Neuronal stem cell (in vitro differentiated cells): Measurements from ENCODE around the gene VPS4B.

Experiments
- DNase-seq: peaks from one replicate; pipeline ENCODE4 v3.0.0-alpha.2; 2013; ENCODE audit warnings: low spot score
- H2AFZ ChIP-seq: one replicate; pipeline ENCODE4 v1.6.1; 2013; ENCODE audit warnings: mild to moderate bottlenecking, low read length, inconsistent platforms
- H2AK5ac ChIP-seq: 2 replicates; pipeline ENCODE4 v1.6.1; 2013; ENCODE audit warnings: low read depth, mild to moderate bottlenecking, inconsistent platforms, low read length, moderate library complexity, mixed read lengths
- H2BK120ac ChIP-seq: 2 replicates; pipeline ENCODE4 v1.6.1; 2013; ENCODE audit warnings: low read depth, mild to moderate bottlenecking, inconsistent platforms, low read length, moderate library complexity, mixed read lengths
- H2BK12ac ChIP-seq: one replicate; pipeline ENCODE4 v1.6.1; 2013; ENCODE audit warnings: low read length, inconsistent platforms
- H2BK15ac ChIP-seq: 2 replicates; pipeline ENCODE4 v1.6.1; 2013; ENCODE audit warnings: mild to moderate bottlenecking, low read length, inconsistent platforms, mixed read lengths
- H2BK5ac ChIP-seq: one replicate; pipeline ENCODE4 v1.6.1; 2013; ENCODE audit warnings: inconsistent platforms, mild to moderate bottlenecking, low read length, moderate library complexity
- H3K14ac ChIP-seq: one replicate; pipeline ENCODE4 v1.6.1; 2013; ENCODE audit warnings: low read length, inconsistent platforms
- H3K18ac ChIP-seq: 2 replicates; pipeline ENCODE4 v1.6.1; 2013; ENCODE audit warnings: low read length, inconsistent platforms
- H3K23ac ChIP-seq: 2 replicates; pipeline ENCODE4 v1.6.1; 2013; ENCODE audit warnings: low read depth, mild to moderate bottlenecking, mixed read lengths, low read length, inconsistent platforms; ENCODE audit not compliant: poor library complexity
- H3K27ac ChIP-seq: replicated peaks from 3 replicates; pipeline ENCODE4 v1.5.1; 2013; ENCODE audit warnings: low read length, inconsistent platforms
- H3K27me3 ChIP-seq, 3 experiments: 2 replicates each; pipeline ENCODE4 v1.6.1; 2013; ENCODE audit warnings: low read length in 3 of 3, mild to moderate bottlenecking in 2 of 3, inconsistent platforms in 1 of 3, low read depth in 1 of 3, mixed read lengths in 1 of 3, moderate library complexity in 1 of 3; ENCODE audit not compliant: control insufficient read depth in 3 of 3, insufficient read depth in 3 of 3
- H3K36me3 ChIP-seq, 2 donors: replicated peaks in 1 of 2; 2 replicates each; pipeline ENCODE4 v1.6.1; 2013; ENCODE audit warnings: low read length in 2 of 2; ENCODE audit not compliant: control insufficient read depth in 2 of 2, insufficient read depth in 2 of 2
- H3K4ac ChIP-seq: 2 replicates; pipeline ENCODE4 v1.6.1; 2013; ENCODE audit warnings: inconsistent platforms, mild to moderate bottlenecking, low read length, moderate library complexity
- H3K4me1 ChIP-seq, 2 donors: 1 replicate in 1 of 2; 2 replicates in 1 of 2; pipeline ENCODE4 v1.6.1; 2013; ENCODE audit warnings: low read length in 2 of 2, low read depth in 1 of 2; ENCODE audit not compliant: control insufficient read depth in 2 of 2, insufficient read depth in 1 of 2
- H3K4me2 ChIP-seq: one replicate; pipeline ENCODE4 v1.6.1; 2013; ENCODE audit warnings: mild to moderate bottlenecking, low read length, inconsistent platforms; ENCODE audit not compliant: insufficient read depth, poor library complexity, severe bottlenecking
- H3K4me3 ChIP-seq, 2 donors: 2 replicates each; pipeline ENCODE4 v1.5.1; 2013; ENCODE audit warnings: low read length in 2 of 2, mild to moderate bottlenecking in 2 of 2, inconsistent platforms in 1 of 2, moderate library complexity in 1 of 2
- H3K79me1 ChIP-seq: one replicate; pipeline ENCODE4 v1.6.1; 2013; ENCODE audit warnings: low read depth, mild to moderate bottlenecking, inconsistent platforms, low read length, moderate library complexity
- H3K9ac ChIP-seq: one replicate; pipeline ENCODE4 v1.6.1; 2013; ENCODE audit warnings: mild to moderate bottlenecking, low read depth, low read length, inconsistent platforms; ENCODE audit not compliant: poor library complexity
- H3K9me3 ChIP-seq, 2 donors: replicated peaks in 1 of 2; 2 replicates each; pipeline versions ENCODE3 to v1.6.1; 2013; ENCODE audit warnings: low read length in 2 of 2, mild to moderate bottlenecking in 2 of 2, inconsistent platforms in 1 of 2, low read depth in 1 of 2, mixed read lengths in 1 of 2, moderate library complexity in 1 of 2; ENCODE audit not compliant: control insufficient read depth in 2 of 2, insufficient read depth in 1 of 2
- H4K8ac ChIP-seq: one replicate; pipeline ENCODE4 v1.6.1; 2013; ENCODE audit warnings: low read depth, mild to moderate bottlenecking, inconsistent platforms, low read length, moderate library complexity
- H4K91ac ChIP-seq: one replicate; pipeline ENCODE4 v1.6.1; 2013; ENCODE audit warnings: low read length, low read depth, mild to moderate bottlenecking, inconsistent platforms; ENCODE audit not compliant: poor library complexity
- WGBS, 2 donors: extraction: QIAGEN DNeasy Blood & Tissue Kit; methylation state at CpG; one replicate each; pipeline ENCODE4 v1.1.7; 2013; ENCODE audit warnings: missing lambda C conversion rate in 2 of 2, mixed read lengths in 1 of 2; ENCODE audit not compliant: insufficient read length in 2 of 2, insufficient replicate concordance in 1 of 2; ENCODE audit errors: extremely low coverage in 2 of 2; 5-methylcytosine and 5-hydroxymethylcytosine counted together

VPS4B gene

DNA sequence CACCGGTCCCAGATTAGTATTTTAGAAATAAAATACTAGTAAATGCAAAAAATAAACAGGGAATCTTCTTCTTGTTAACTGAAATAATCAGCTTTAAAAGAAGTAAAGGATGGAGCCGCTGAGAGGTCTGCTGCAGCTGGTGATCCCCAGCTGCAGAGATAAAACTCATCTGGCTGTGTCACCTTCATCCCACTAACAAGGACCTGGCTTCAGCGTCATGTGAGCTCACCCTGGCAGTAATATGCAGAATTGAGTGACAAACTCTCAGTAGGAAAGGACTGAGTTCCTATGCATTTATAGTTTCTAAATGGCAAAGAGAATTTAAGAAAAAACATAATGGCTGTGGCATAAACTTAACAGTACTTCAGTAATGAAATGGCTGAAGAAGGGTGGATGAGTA is 27.3 kb downstream of the VPS4B start:
- H3K9me3 ChIP-seq = no peaks in the 10 kb centered on the region
- H3K4me3 ChIP-seq = no peak overlapping the region
- H2BK5ac ChIP-seq = no peak overlapping the region
- DNase-seq = no peak
- no peak overlapping the region for H2BK15ac ChIP-seq
- H2AFZ ChIP-seq = no peak overlapping the region
- H3K4me1 ChIP-seq = no peaks in the 10 kb centered on the region
- no peak overlapping the region for H3K27ac ChIP-seq
- no peak overlapping the region for H2BK12ac ChIP-seq
- peaks cover 15 to 95% of the 10 kb centered on the region in 2 donors for H3K36me3 ChIP-seq
- no peak overlapping the region for H4K8ac ChIP-seq
- no peak overlapping the region for H2AK5ac ChIP-seq
- no CpG with 5 or more reads among the region's 3 CpGs for WGBS, 2 donors
- H2BK120ac ChIP-seq = no peak overlapping the region
- H3K79me1 ChIP-seq = no peaks in the 10 kb centered on the region
- H3K23ac ChIP-seq = no peak overlapping the region
- H3K4me2 ChIP-seq = no peak overlapping the region
- H3K4ac ChIP-seq = no peak overlapping the region
- H3K27me3 ChIP-seq = no peaks in the 10 kb centered on the region
- H3K14ac ChIP-seq = no peak overlapping the region
- no peak overlapping the region for H3K18ac ChIP-seq
- H4K91ac ChIP-seq = no peak overlapping the region
- H3K9ac ChIP-seq = no peak overlapping the region

- H3K9me3 ChIP-seq = no peaks in the 10 kb centered on the region
- no peak overlapping the region for H2BK12ac ChIP-seq
- H3K79me1 ChIP-seq = no peaks in the 10 kb centered on the region
- no peak overlapping the region for H2BK5ac ChIP-seq
- H3K4me1 ChIP-seq = no peaks in the 10 kb centered on the region
- H3K18ac ChIP-seq = no peak overlapping the region
- no peaks in the 10 kb centered on the region for H3K27me3 ChIP-seq
- H3K4me3 ChIP-seq = no peak overlapping the region
- no CpG with 5 or more reads among the region's 4 CpGs for WGBS, 2 donors
- DNase-seq = no peak
- no peak overlapping the region for H2BK15ac ChIP-seq
- H3K4ac ChIP-seq = no peak overlapping the region
- no peak overlapping the region for H3K23ac ChIP-seq
- no peak overlapping the region for H3K4me2 ChIP-seq
- no peak overlapping the region for H4K91ac ChIP-seq
- no peak overlapping the region for H3K9ac ChIP-seq
- H3K27ac ChIP-seq = no peak overlapping the region
- no peak overlapping the region for H2AFZ ChIP-seq
- H3K36me3 ChIP-seq = peaks cover 4 to 44% of the 10 kb centered on the region in 2 donors
- H2BK120ac ChIP-seq = no peak overlapping the region
- no peak overlapping the region for H3K14ac ChIP-seq
- H2AK5ac ChIP-seq = no peak overlapping the region
- no peak overlapping the region for H4K8ac ChIP-seq
Observed at GRCh38 chr18:63387861-63388260, 34.4 kb downstream of the VPS4B start.

- Histone ChIP-seq H2BK12ac (no peak overlapping the region), H3K14ac (no peak overlapping the region), H2BK15ac (no peak overlapping the region), H3K9ac (no peak overlapping the region), H2BK5ac (no peak overlapping the region), H3K18ac (no peak overlapping the region), H3K4me1 (no peaks in the 10 kb centered on the region), H3K79me1 (no peaks in the 10 kb centered on the region), H4K91ac (no peak overlapping the region), H3K9me3 (no peaks in the 10 kb centered on the region), H3K27me3 (no peaks in the 10 kb centered on the region), H3K27ac (no peak overlapping the region), H2AFZ (no peak overlapping the region), H3K4ac (no peak overlapping the region), H3K23ac (no peak overlapping the region), H3K36me3 (peaks cover 0 to under 1% of the 10 kb centered on the region in 2 donors), H3K4me3 (no peak overlapping the region), H3K4me2 (no peak overlapping the region), H4K8ac (no peak overlapping the region), H2AK5ac (no peak overlapping the region), H2BK120ac (no peak overlapping the region)
- no peak for DNase-seq
- WGBS, 2 donors = no CpG with 5 or more reads among the region's 3 CpGs
Observed at GRCh38 chr18:63382843-63383242, 39.4 kb downstream of the VPS4B start.

DNA sequence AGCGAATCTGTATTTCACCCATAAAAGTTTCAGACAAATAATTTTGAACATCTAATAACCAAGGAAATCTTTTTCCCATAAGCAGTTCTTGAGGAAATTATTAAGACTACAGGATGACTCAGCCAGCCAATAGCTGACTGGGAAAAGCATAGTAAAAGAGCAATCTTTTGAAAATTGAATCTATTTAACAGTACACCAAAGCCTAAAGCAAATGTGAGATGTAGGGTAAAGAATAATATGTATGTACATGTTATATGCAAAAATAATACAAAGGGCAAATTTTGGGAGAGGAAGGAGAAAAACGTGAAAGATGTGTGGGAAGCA is 42.7 kb downstream of the VPS4B start:
- H3K18ac ChIP-seq = no peak overlapping the region
- no CpG with 5 or more reads among the region's 2 CpGs for WGBS, 2 donors
- no peaks in the 10 kb centered on the region for H3K4me1 ChIP-seq

More for the DNA sequence above, 42.7 kb downstream of the VPS4B start:
- Histone ChIP-seq H3K4me2 (no peak overlapping the region), H3K9me3 (peaks cover 0 to 2% of the 10 kb centered on the region in 2 donors), H3K4ac (no peak overlapping the region), H3K27ac (no peak overlapping the region), H3K4me3 (no peak overlapping the region), H3K36me3 (no peaks in the 10 kb centered on the region), H3K14ac (no peak overlapping the region), H2BK12ac (no peak overlapping the region), H3K23ac (no peak overlapping the region), H4K8ac (no peak overlapping the region), H2BK15ac (no peak overlapping the region), H3K27me3 (no peaks in the 10 kb centered on the region), H2AK5ac (no peak overlapping the region), H2AFZ (peak overlapping the region; percentile 1), H3K9ac (no peak overlapping the region), H2BK120ac (no peak overlapping the region), H2BK5ac (no peak overlapping the region), H4K91ac (no peak overlapping the region), H3K79me1 (no peaks in the 10 kb centered on the region)
- no peak for DNase-seq
